ENCODE results near the gene DTNB. TPM values are rescaled to one million over a fixed set of nuclear protein-coding genes. Genes with fewer than 3 reads are reported as not detected.
A peak's percentile ranks its signal among the peaks of the same experiment; 100 is the strongest.

Gene DTNB
- total RNA-seq, 1 donor from 2014 or later, result 12.0 TPM

DNA sequence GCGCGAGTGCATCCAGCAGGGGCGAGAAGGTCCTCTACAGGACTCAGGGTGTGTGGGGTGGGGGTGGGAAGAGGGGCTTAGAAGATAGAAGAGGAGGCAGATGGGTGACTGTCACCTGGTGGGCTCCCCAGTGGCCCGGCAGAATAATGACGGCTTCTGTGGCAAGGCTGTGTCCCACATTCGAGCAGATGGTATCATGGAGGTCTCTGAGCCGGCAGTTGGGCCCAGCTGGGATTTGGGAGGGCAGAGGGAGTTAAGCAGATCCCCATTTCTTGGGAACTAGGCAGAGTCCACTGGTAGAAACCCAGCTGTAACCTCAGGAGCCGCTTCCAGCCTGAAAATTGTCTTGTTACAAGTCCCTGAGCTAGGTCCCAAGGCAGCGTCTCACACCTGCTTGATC, 28.4 kb upstream of the DTNB start:
- Mint-ChIP-seq H3K9me3 (ENCODE audit: unreplicated experiment) (no peaks in the 10 kb centered on the region), H3K4me1 (ENCODE audit: unreplicated experiment) (no peaks in the 10 kb centered on the region), H3K27me3 (ENCODE audit: unreplicated experiment) (no peaks in the 10 kb centered on the region), H3K36me3 (ENCODE audit: low read depth, unreplicated experiment) (no peaks in the 10 kb centered on the region), H3K27ac (ENCODE audit: unreplicated experiment) (no peak overlapping the region), H3K4me3 (ENCODE audit: unreplicated experiment) (no peak overlapping the region)
- TF ChIP-seq, protein P1, sequence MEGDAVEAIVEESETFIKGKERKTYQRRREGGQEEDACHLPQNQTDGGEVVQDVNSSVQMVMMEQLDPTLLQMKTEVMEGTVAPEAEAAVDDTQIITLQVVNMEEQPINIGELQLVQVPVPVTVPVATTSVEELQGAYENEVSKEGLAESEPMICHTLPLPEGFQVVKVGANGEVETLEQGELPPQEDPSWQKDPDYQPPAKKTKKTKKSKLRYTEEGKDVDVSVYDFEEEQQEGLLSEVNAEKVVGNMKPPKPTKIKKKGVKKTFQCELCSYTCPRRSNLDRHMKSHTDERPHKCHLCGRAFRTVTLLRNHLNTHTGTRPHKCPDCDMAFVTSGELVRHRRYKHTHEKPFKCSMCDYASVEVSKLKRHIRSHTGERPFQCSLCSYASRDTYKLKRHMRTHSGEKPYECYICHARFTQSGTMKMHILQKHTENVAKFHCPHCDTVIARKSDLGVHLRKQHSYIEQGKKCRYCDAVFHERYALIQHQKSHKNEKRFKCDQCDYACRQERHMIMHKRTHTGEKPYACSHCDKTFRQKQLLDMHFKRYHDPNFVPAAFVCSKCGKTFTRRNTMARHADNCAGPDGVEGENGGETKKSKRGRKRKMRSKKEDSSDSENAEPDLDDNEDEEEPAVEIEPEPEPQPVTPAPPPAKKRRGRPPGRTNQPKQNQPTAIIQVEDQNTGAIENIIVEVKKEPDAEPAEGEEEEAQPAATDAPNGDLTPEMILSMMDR (IDR thresholded peaks at IDR 0.05; ENCODE audit: unreplicated experiment), result no peak
- no peak for DNase-seq (ENCODE audit: low spot score)

DNA sequence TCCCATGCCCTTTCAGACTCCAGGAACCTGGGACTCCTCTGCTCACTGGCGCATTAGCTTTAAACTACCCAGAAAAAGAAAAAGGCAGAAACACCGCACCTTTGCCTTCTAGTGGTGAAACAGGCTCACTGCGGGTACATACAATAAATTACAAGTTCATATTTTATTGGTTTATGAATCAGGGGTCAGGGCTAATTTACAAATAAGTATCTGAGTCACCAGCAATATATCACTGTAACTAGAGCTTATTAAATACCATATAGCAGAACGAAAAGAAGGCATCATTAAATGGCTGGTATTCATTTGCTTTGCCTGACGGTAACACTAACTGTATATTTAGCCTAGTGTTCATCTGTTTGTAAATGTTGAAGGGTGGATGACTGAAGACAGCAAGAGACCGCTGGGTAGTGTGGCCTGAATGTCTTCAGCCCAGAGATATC, 26.9 kb upstream of the DTNB start:
- no peak for DNase-seq (ENCODE audit: low spot score)
- H3K27me3 Mint-ChIP-seq (ENCODE audit: unreplicated experiment), result no peaks in the 10 kb centered on the region
- no peak overlapping the region for H3K27ac Mint-ChIP-seq (ENCODE audit: unreplicated experiment)
- no peaks in the 10 kb centered on the region for H3K4me1 Mint-ChIP-seq (ENCODE audit: unreplicated experiment)
- H3K36me3 Mint-ChIP-seq (ENCODE audit: low read depth, unreplicated experiment), result no peaks in the 10 kb centered on the region
- TF ChIP-seq, protein P1 (IDR thresholded peaks at IDR 0.05; ENCODE audit: unreplicated experiment), result peak; percentile 79
- no peaks in the 10 kb centered on the region for H3K9me3 Mint-ChIP-seq (ENCODE audit: unreplicated experiment)
- no peak overlapping the region for H3K4me3 Mint-ChIP-seq (ENCODE audit: unreplicated experiment)

DNA sequence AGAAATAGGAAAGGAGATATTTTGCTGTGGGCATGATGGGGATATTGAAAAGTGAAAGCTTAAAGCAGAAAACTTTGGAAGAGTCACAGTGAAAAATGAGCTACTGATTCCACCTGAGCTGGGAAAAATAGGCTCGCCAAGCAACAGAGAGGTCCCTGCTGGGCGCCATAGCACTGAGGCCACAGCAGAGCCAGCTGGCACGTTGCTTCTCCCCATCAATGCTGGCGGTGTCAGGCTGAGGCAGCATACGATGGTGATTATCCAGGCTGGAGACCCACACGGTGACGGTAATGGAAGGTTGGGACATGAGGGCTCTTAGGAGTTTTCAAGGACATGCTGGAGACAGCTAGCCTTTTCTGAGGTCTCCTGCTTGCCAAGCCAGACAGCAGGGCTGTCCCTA, 25.8 kb upstream of the DTNB start:
- Mint-ChIP-seq H3K9me3 (ENCODE audit: unreplicated experiment) (no peaks in the 10 kb centered on the region), H3K4me3 (ENCODE audit: unreplicated experiment) (no peak overlapping the region), H3K36me3 (ENCODE audit: low read depth, unreplicated experiment) (no peaks in the 10 kb centered on the region), H3K27ac (ENCODE audit: unreplicated experiment) (no peak overlapping the region), H3K27me3 (ENCODE audit: unreplicated experiment) (no peaks in the 10 kb centered on the region), H3K4me1 (ENCODE audit: unreplicated experiment) (no peaks in the 10 kb centered on the region)
- TF ChIP-seq, protein P1 (IDR thresholded peaks at IDR 0.05; ENCODE audit: unreplicated experiment), result no peak
- DNase-seq (ENCODE audit: low spot score), result no peak

DNA sequence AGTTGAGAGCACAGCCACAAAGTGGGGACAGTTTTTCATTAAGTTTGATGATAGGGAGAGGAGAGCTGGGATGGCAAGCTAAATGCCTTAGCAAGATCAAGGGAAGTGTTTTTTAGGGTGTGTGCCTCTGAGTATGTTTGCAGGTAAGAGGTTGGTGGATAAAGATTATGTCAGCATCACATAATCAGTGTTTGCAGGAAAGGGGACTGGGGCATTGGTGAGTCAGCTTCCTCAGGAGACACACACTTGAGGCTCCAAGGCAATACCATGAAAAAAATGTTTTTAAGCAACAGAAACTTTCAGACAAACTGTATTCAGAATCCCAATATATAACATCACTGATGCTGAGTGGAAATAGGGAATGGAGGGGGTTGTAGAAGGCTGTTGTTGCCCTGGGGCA, 25.4 kb upstream of the DTNB start:
- no peaks in the 10 kb centered on the region for H3K27me3 Mint-ChIP-seq (ENCODE audit: unreplicated experiment)
- H3K27ac Mint-ChIP-seq (ENCODE audit: unreplicated experiment), result no peak overlapping the region
- no peaks in the 10 kb centered on the region for H3K9me3 Mint-ChIP-seq (ENCODE audit: unreplicated experiment)
- H3K4me3 Mint-ChIP-seq (ENCODE audit: unreplicated experiment), result no peak overlapping the region
- DNase-seq (ENCODE audit: low spot score), result no peak
- TF ChIP-seq, protein P1 (IDR thresholded peaks at IDR 0.05; ENCODE audit: unreplicated experiment), result no peak
- no peaks in the 10 kb centered on the region for H3K36me3 Mint-ChIP-seq (ENCODE audit: low read depth, unreplicated experiment)
- H3K4me1 Mint-ChIP-seq (ENCODE audit: unreplicated experiment), result no peaks in the 10 kb centered on the region

DNA sequence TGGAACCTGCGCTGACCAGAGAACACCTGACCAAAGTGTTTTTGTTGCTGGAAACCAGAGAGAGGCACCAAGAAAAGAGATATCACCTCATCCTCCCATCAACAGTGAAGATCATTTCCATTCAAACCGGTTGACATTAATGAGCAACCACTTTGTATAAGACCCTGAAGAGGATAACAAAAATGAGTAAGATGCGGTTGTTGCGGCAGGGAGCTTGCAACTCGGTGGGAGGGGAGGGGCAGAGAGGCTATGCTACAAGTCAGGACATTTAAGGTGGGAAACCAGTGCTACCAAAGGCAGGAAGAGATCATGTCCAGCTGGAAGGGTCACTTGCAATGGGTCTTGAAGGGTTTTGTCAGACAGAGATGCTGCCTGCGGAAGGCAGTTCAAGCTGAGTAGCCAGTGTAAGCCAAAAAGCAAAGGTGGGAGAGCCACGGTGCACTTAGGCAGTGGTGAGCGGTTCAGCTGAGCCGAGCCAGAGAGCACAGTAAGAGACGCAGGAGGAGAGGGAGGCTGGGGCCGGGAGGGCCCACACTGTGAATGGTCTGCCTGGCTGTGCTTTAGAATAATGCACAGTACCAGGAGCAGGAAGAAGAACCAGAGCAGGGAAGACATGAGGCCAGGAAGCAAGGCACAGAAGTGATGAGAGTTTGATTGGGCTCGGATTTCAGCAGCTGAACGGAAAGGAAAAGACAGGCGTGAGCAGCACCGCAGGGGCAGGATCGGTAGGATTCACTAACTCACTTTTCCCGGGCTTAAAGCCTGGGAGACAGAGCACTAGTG, 24.4 kb upstream of the DTNB start:
- Mint-ChIP-seq H3K27ac (ENCODE audit: unreplicated experiment) (no peak overlapping the region), H3K9me3 (ENCODE audit: unreplicated experiment) (no peaks in the 10 kb centered on the region), H3K36me3 (ENCODE audit: low read depth, unreplicated experiment) (no peaks in the 10 kb centered on the region), H3K4me1 (ENCODE audit: unreplicated experiment) (no peaks in the 10 kb centered on the region), H3K27me3 (ENCODE audit: unreplicated experiment) (no peaks in the 10 kb centered on the region), H3K4me3 (ENCODE audit: unreplicated experiment) (no peak overlapping the region)
- DNase-seq (ENCODE audit: low spot score), result peak; percentile 10
- TF ChIP-seq, protein P1 (IDR thresholded peaks at IDR 0.05; ENCODE audit: unreplicated experiment), result no peak

All from endothelial cell (in vitro differentiated cells).